DOHH2 (cell line): ENCODE measurements around the gene ORC3.

Experiments used
- H3F3A ChIP-seq: fragments of 200-600 bp; sonication (generic), shearing (Covaris generic); 2 replicates; pipeline ENCODE4 v1.6.0; 2016; ENCODE audit warnings: antibody characterized with exemption, mild to moderate bottlenecking; ENCODE audit not compliant: control insufficient read depth, insufficient read depth
- H3K27ac ChIP-seq: fragments of 200-600 bp; sonication (generic); 2 replicates; pipeline ENCODE4 v1.5.1; 2014; ENCODE audit warnings: low read depth, mild to moderate bottlenecking, low read length, moderate library complexity
- H3K27me3 ChIP-seq: fragments of 200-600 bp; sonication (generic); 2 replicates; pipeline ENCODE4 v1.6.1; 2014; ENCODE audit warnings: mild to moderate bottlenecking, low read length, mixed read lengths; ENCODE audit not compliant: control insufficient read depth
- H3K36me3 ChIP-seq: fragments of 200-600 bp; sonication (generic); 2 replicates; pipeline ENCODE4 v1.6.1; 2014; ENCODE audit warnings: mild to moderate bottlenecking, low read length, moderate library complexity, mixed read lengths; ENCODE audit not compliant: control insufficient read depth
- H3K4me1 ChIP-seq: fragments of 200-600 bp; sonication (generic); 2 replicates; pipeline ENCODE4 v1.6.1; 2014; ENCODE audit warnings: mild to moderate bottlenecking, low read length, mixed read lengths; ENCODE audit not compliant: control insufficient read depth
- H3K4me2 ChIP-seq: fragments of 200-600 bp; sonication (generic); 2 replicates; pipeline ENCODE4 v1.6.0; 2014; ENCODE audit warnings: mild to moderate bottlenecking, low read length, moderate library complexity
- H3K4me3 ChIP-seq: fragments of 200-600 bp; sonication (generic); 2 replicates; pipeline ENCODE4 v1.5.1; 2014; ENCODE audit warnings: mild to moderate bottlenecking, low read length, mixed read lengths
- H3K79me2 ChIP-seq: fragments of 200-600 bp; sonication (generic); 2 replicates; pipeline ENCODE4 v1.6.1; 2014; ENCODE audit warnings: mild to moderate bottlenecking, low read length, mixed read lengths; ENCODE audit not compliant: control insufficient read depth
- H3K9me2 ChIP-seq: fragments of 200-600 bp; sonication (generic); replicated peaks from 2 replicates; pipeline ENCODE4 v1.6.1; 2014; ENCODE audit warnings: mild to moderate bottlenecking, low read length, mixed read lengths; ENCODE audit not compliant: control insufficient read depth
- H3K9me3 ChIP-seq: fragments of 200-600 bp; sonication (generic); 2 replicates; pipeline ENCODE4 v1.6.1; 2014; ENCODE audit warnings: antibody characterized with exemption, low read length, mixed read lengths; ENCODE audit not compliant: control insufficient read depth, insufficient read depth
- H4K20me1 ChIP-seq: fragments of 200-600 bp; sonication (generic); 2 replicates; pipeline ENCODE4 v1.6.0; 2014; ENCODE audit warnings: low read depth, mild to moderate bottlenecking, antibody characterized with exemption, low read length, moderate library complexity; ENCODE audit not compliant: control insufficient read depth, insufficient read depth
- EZH2phosphoT487 ChIP-seq: fragments of 200-600 bp; sonication (generic); IDR thresholded peaks from 2 replicates; pipeline ENCODE4 v1.6.1; 2017; ENCODE audit warnings: borderline replicate concordance, mild to moderate bottlenecking, antibody characterized with exemption, low read length, moderate library complexity, mixed read lengths

The ORC3 gene

DNA sequence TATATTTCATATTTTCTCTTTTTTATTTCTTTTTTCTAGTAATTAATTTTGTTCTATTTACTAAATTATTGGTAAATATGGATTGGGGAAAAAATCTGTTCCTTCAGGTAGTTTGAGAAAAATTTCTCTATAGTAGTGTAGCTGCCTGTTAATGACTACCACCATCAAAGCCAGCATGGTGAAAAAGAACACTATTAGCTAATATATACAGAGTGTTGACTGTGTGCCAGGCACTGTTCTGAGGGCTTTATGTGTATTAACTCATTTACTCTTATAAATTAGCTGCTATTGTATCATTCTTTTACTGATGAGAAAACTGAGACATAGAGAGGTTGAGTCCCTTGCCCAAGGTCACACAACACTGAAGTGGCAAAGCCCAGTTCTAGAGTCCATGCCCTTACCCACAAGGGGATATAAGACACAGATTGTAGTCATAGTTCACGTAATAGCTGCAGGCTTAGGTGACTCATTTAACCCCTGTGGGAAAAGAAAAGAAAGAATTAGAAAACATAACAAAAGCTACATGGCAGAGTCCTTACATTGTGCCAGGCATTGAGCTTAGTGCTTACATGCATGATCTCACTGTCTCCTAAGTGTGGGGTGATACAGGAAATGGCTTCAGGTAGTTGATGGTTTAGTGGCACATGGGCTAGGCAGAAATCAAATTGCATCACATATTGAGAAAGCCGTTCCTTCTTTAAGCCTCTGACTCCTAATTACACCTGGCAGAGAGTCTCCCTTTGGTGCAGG, 124.3 kb downstream of the ORC3 start:
- Histone ChIP-seq H3K36me3 (no peaks in the 10 kb centered on the region), H3K9me2 (no peaks in the 10 kb centered on the region), H3K27me3 (no peaks in the 10 kb centered on the region), H4K20me1 (no peaks in the 10 kb centered on the region), H3K4me3 (no peak overlapping the region), H3K4me2 (no peak overlapping the region), H3K27ac (no peak overlapping the region), H3K4me1 (peaks cover 13% of the 10 kb centered on the region), H3K79me2 (no peaks in the 10 kb centered on the region), H3K9me3 (no peaks in the 10 kb centered on the region), H3F3A (no peaks in the 10 kb centered on the region)
- no peak for TF ChIP-seq EZH2phosphoT487
